H9 (cell line): ENCODE measurements around the gene VWA8. TPM values are rescaled to one million over a fixed set of nuclear protein-coding genes. Genes with fewer than 3 reads are reported as not detected.
"Not testable (repeated sequence)": the region's sequence is repeated elsewhere in the genome, so short reads cannot be mapped to it uniquely, and the experiment has no call there.

Source experiments
- DNase-seq: peaks from one replicate; pipeline ENCODE4 v3.0.0-alpha.2; 2017
- H2AFZ ChIP-seq: one replicate; pipeline ENCODE4 v1.6.1; 2013; ENCODE audit warnings: mild to moderate bottlenecking, low read length, control low read depth, moderate library complexity
- H2AK5ac ChIP-seq: 2 replicates; pipeline ENCODE4 v1.6.1; 2013; ENCODE audit warnings: low read length, control low read depth, mixed read lengths; ENCODE audit not compliant: insufficient read length
- H2BK120ac ChIP-seq: one replicate; pipeline ENCODE4 v1.6.1; 2013; ENCODE audit warnings: low read depth, mild to moderate bottlenecking, low read length, control low read depth, inconsistent platforms; ENCODE audit not compliant: poor library complexity, severe bottlenecking
- H2BK12ac ChIP-seq: 2 replicates; pipeline ENCODE4 v1.6.1; 2013; ENCODE audit warnings: low read length, control low read depth, mixed read lengths, low read depth; ENCODE audit not compliant: insufficient read length
- H2BK15ac ChIP-seq: 2 replicates; pipeline ENCODE4 v1.6.1; 2013; ENCODE audit warnings: low read depth, low read length, control low read depth
- H2BK20ac ChIP-seq: one replicate; pipeline ENCODE4 v1.6.1; 2013; ENCODE audit warnings: low read depth, mild to moderate bottlenecking, low read length, control low read depth, inconsistent platforms; ENCODE audit not compliant: poor library complexity, severe bottlenecking
- H2BK5ac ChIP-seq: 2 replicates; pipeline ENCODE4 v1.6.1; 2013; ENCODE audit warnings: low read length, control low read depth, mixed read lengths; ENCODE audit not compliant: insufficient read length
- H3K14ac ChIP-seq: 2 replicates; pipeline ENCODE4 v1.6.1; 2013; ENCODE audit warnings: low read length, control low read depth; ENCODE audit not compliant: insufficient read depth
- H3K18ac ChIP-seq: 2 replicates; pipeline ENCODE4 v1.6.1; 2013; ENCODE audit warnings: low read depth, mild to moderate bottlenecking, mixed read lengths, low read length, control low read depth; ENCODE audit not compliant: insufficient read length
- H3K23ac ChIP-seq: 2 replicates; pipeline ENCODE4 v1.6.1; 2013; ENCODE audit warnings: low read length, control low read depth, mixed read lengths, low read depth; ENCODE audit not compliant: insufficient read length
- H3K23me2 ChIP-seq: 2 replicates; pipeline ENCODE4 v1.6.1; 2013; ENCODE audit warnings: low read depth, mild to moderate bottlenecking, mixed read lengths, low read length, control low read depth; ENCODE audit not compliant: insufficient read length, poor library complexity, severe bottlenecking
- H3K27ac ChIP-seq: 2 replicates; pipeline ENCODE4 v1.5.1; 2013; ENCODE audit warnings: low read length, control low read depth, mixed read lengths, low read depth; ENCODE audit not compliant: insufficient read length
- H3K27me3 ChIP-seq: 2 replicates; pipeline ENCODE4 v1.6.1; 2013; ENCODE audit warnings: low read length, control low read depth, inconsistent platforms; ENCODE audit not compliant: insufficient read depth
- H3K4ac ChIP-seq: 2 replicates; pipeline ENCODE4 v1.6.1; 2013; ENCODE audit warnings: low read depth, mild to moderate bottlenecking, control low read depth, inconsistent platforms, low read length, moderate library complexity
- H3K4me1 ChIP-seq: 2 replicates; pipeline ENCODE4 v1.6.1; 2013; ENCODE audit warnings: low read length, control low read depth, inconsistent platforms; ENCODE audit not compliant: insufficient read depth
- H3K4me2 ChIP-seq: 2 replicates; pipeline ENCODE4 v1.6.1; 2013; ENCODE audit warnings: low read length, control low read depth, mixed read lengths; ENCODE audit not compliant: insufficient read length, insufficient read depth
- H3K56ac ChIP-seq: 2 replicates; pipeline ENCODE4 v1.6.1; 2013; ENCODE audit warnings: low read depth, mild to moderate bottlenecking, mixed read lengths, low read length, control low read depth; ENCODE audit not compliant: insufficient read length
- H3K79me1 ChIP-seq: 2 replicates; pipeline ENCODE4 v1.6.1; 2013; ENCODE audit warnings: low read depth, mild to moderate bottlenecking, moderate library complexity, low read length, control low read depth, inconsistent platforms; ENCODE audit not compliant: insufficient read depth, poor library complexity, severe bottlenecking
- H3K79me2 ChIP-seq: 2 replicates; pipeline ENCODE4 v1.6.1; 2013; ENCODE audit warnings: low read length, control low read depth, inconsistent platforms; ENCODE audit not compliant: insufficient read depth
- H3K9ac ChIP-seq: 2 replicates; pipeline ENCODE4 v1.6.1; 2013; ENCODE audit warnings: low read length, control low read depth, mixed read lengths; ENCODE audit not compliant: insufficient read length; ENCODE audit errors: extremely low read depth
- H3K9me3 ChIP-seq: one replicate; pipeline ENCODE4 v1.6.1; 2013; ENCODE audit warnings: low read depth, low read length, inconsistent platforms; ENCODE audit not compliant: control insufficient read depth
- H3T11ph ChIP-seq: one replicate; pipeline ENCODE4 v1.6.1; 2013; ENCODE audit warnings: mild to moderate bottlenecking, low read length, control low read depth, inconsistent platforms
- H4K20me1 ChIP-seq: one replicate; pipeline ENCODE4 v1.6.1; 2013; ENCODE audit not compliant: control insufficient read depth, insufficient read length, insufficient read depth
- H4K5ac ChIP-seq: 2 replicates; pipeline ENCODE4 v1.6.1; 2013; ENCODE audit warnings: low read depth, mild to moderate bottlenecking, mixed read lengths, low read length, control low read depth; ENCODE audit not compliant: insufficient read length
- H4K8ac ChIP-seq: replicated peaks from 2 replicates; pipeline ENCODE4 v1.6.1; 2013; ENCODE audit warnings: low read length, control low read depth, mixed read lengths, low read depth; ENCODE audit not compliant: insufficient read length
- H4K91ac ChIP-seq: 2 replicates; pipeline ENCODE4 v1.6.1; 2013; ENCODE audit warnings: low read depth, mild to moderate bottlenecking, moderate library complexity, mixed read lengths, low read length, control low read depth; ENCODE audit not compliant: insufficient read length
- H3K27ac Mint-ChIP-seq, 3 experiments: 2 replicates in 2 of 3; 3 replicates in 1 of 3; pipeline ENCODE4 v1.8.0; 2020 to 2021; ENCODE audit warnings: mixed read lengths in 3 of 3, mild to moderate bottlenecking in 1 of 3, moderate library complexity in 1 of 3
- H3K27me3 Mint-ChIP-seq: 2 replicates; pipeline ENCODE4 v1.8.0; 2021; ENCODE audit warnings: low read depth, mild to moderate bottlenecking, moderate library complexity, mixed read lengths
- H3K36me3 Mint-ChIP-seq, 3 experiments: 2 replicates in 2 of 3; 3 replicates in 1 of 3; pipeline ENCODE4 v1.8.0; 2020 to 2021; ENCODE audit warnings: low read depth in 3 of 3, mixed read lengths in 3 of 3; ENCODE audit not compliant: insufficient read depth in 1 of 3
- H3K4me1 Mint-ChIP-seq, 2 experiments: 2 replicates each; pipeline ENCODE4 v1.8.0; 2020; ENCODE audit warnings: mixed read lengths in 2 of 2
- H3K4me3 Mint-ChIP-seq, 2 experiments: 2 replicates in 1 of 2; 3 replicates in 1 of 2; pipeline ENCODE4 v1.8.0; 2020 to 2021; ENCODE audit warnings: mild to moderate bottlenecking in 2 of 2, mixed read lengths in 2 of 2, moderate library complexity in 1 of 2
- H3K9me3 Mint-ChIP-seq, 2 experiments: 2 replicates in 1 of 2; 3 replicates in 1 of 2; pipeline ENCODE4 v1.8.0; 2020; ENCODE audit warnings: mild to moderate bottlenecking in 2 of 2, mixed read lengths in 2 of 2, moderate library complexity in 1 of 2
- WGBS: extraction: QIAGEN DNeasy Blood & Tissue Kit; methylation state at CpG from one replicate; pipeline ENCODE4 v1.1.7; 2013; ENCODE audit warnings: missing lambda C conversion rate, low lambda C conversion rate, mixed read lengths; ENCODE audit not compliant: insufficient read length; ENCODE audit errors: extremely low coverage; 5-methylcytosine and 5-hydroxymethylcytosine counted together
- total RNA-seq: library from RNA; stranded (reverse); gene quantifications from 2 replicates; pipeline ENCODE4 v1.2.1, GENCODE V29; 2021
- TF ChIP-seq, protein P1 (sequence below): fragments of 200-600 bp; sonication (generic); conservative IDR thresholded peaks from 3 replicates; pipeline ENCODE4 v1.8.0; 2021; ENCODE audit warnings: antibody characterized with exemption, mild to moderate bottlenecking

The VWA8 gene
- total RNA-seq, 1 experiment from 2014 or later = 17.4 TPM

DNA sequence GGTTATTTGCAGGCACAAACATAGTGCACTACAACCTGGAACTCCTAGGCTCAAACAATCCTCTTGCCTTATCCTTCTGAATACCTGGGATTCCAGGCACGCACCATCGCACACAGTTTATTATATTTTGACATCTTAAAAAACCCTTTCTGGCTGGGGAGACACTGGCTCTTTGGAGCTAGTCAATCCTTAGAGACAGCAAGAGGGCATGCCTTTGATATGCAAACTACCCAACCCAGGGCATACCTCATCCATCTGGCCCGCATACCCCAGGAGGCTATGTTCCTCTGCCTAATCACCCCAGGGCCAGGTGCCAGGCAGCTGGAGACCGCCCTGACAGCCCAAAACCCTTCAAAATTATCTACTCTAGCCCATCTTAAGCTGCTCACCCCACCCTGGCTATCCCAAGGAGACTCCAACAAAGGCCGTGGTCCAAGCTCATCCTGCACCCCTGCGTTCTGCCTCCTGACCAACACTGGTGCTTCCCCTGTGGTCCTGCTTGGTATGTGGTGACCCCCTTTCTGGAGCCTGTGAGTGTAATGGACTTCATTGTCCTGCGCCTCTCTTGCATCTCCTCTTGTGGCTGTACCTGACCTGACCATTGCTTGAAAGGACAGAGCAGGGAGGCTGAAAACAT is 417.1 kb downstream of the VWA8 start:
- peaks cover 18 to 21% of the 10 kb centered on the region in 2 experiments for H3K9me3 Mint-ChIP-seq
- Histone ChIP-seq H2BK120ac (no peak overlapping the region), H4K91ac (no peak overlapping the region), H3K4me1 (0 out of 2 replicates have a peak, but pooled peaks cover 3% of the 10 kb centered on the region), H3K4ac (no peak overlapping the region), H3K79me1 (no peaks in the 10 kb centered on the region), H3K18ac (no peak overlapping the region), H3K14ac (no peak overlapping the region), H4K20me1 (no peaks in the 10 kb centered on the region), H2BK15ac (no peak overlapping the region), H4K8ac (no peak overlapping the region), H2BK12ac (no peak overlapping the region), H4K5ac (no peak overlapping the region), H3K23ac (no peak overlapping the region), H3K23me2 (no peaks in the 10 kb centered on the region), H3K56ac (no peak overlapping the region), H2BK20ac (no peak overlapping the region), H3K9me3 (peaks cover 4% of the 10 kb centered on the region), H3K4me2 (no peak overlapping the region), H2AFZ (no peak overlapping the region), H2AK5ac (no peak overlapping the region), H3T11ph (no peak overlapping the region), H3K79me2 (no peaks in the 10 kb centered on the region), H3K27me3 (no peaks in the 10 kb centered on the region), H3K9ac (no peak overlapping the region), H2BK5ac (no peak overlapping the region), H3K27ac (no peak overlapping the region)
- no peak for DNase-seq
- TF ChIP-seq, protein P1, sequence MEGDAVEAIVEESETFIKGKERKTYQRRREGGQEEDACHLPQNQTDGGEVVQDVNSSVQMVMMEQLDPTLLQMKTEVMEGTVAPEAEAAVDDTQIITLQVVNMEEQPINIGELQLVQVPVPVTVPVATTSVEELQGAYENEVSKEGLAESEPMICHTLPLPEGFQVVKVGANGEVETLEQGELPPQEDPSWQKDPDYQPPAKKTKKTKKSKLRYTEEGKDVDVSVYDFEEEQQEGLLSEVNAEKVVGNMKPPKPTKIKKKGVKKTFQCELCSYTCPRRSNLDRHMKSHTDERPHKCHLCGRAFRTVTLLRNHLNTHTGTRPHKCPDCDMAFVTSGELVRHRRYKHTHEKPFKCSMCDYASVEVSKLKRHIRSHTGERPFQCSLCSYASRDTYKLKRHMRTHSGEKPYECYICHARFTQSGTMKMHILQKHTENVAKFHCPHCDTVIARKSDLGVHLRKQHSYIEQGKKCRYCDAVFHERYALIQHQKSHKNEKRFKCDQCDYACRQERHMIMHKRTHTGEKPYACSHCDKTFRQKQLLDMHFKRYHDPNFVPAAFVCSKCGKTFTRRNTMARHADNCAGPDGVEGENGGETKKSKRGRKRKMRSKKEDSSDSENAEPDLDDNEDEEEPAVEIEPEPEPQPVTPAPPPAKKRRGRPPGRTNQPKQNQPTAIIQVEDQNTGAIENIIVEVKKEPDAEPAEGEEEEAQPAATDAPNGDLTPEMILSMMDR = no peak
- H3K4me3 Mint-ChIP-seq = no peak overlapping the region
- WGBS = no CpG with 5 or more reads among the region's 7 CpGs
- peaks cover 0 to 18% (median 4%) of the 10 kb centered on the region in 3 experiments; a peak in 5 of 7 replicates for H3K36me3 Mint-ChIP-seq
- peaks cover 12 to 15% of the 10 kb centered on the region in 2 experiments for H3K4me1 Mint-ChIP-seq
- peak overlapping the region in 1 of 3 experiments; percentile 45; a peak in 1 of 7 replicates for H3K27ac Mint-ChIP-seq
- H3K27me3 Mint-ChIP-seq = peaks cover 10% of the 10 kb centered on the region

DNA sequence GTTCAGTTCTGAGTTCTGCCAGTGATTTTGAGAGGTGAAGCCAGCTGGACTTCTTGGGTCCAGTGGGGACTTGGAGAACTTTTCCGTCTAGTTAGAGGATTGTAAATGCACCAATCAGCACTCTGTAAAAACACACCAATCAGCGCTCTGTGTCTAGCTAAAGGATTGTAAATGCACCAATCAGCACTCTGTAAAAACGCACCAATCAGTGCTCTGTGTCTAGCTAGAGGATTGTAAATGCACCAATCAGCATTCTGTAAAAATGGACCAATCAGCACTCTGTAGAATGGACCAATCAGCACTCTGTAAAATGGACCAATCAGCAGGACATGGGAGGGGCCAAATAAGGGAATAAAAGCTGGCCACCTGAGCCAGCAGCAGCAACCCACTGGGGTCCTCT is 418.1 kb downstream of the VWA8 start:
- not testable (repeated sequence) for H2AK5ac ChIP-seq, H3K27me3 ChIP-seq, H3K23ac ChIP-seq, H2BK15ac ChIP-seq, H4K20me1 ChIP-seq, H3K27ac ChIP-seq, H3K23me2 ChIP-seq, H4K91ac ChIP-seq, H3K4ac ChIP-seq, H3K4me2 ChIP-seq, H3K79me2 ChIP-seq, H3K56ac ChIP-seq, H2BK5ac ChIP-seq, H2BK12ac ChIP-seq, H2AFZ ChIP-seq, H3T11ph ChIP-seq, H2BK20ac ChIP-seq, H3K27ac Mint-ChIP-seq, H3K14ac ChIP-seq, H4K5ac ChIP-seq, H3K9me3 ChIP-seq, H2BK120ac ChIP-seq, H3K4me1 ChIP-seq, H3K4me3 Mint-ChIP-seq, H3K18ac ChIP-seq, DNase-seq, H3K79me1 ChIP-seq, H4K8ac ChIP-seq, H3K9ac ChIP-seq
- Mint-ChIP-seq H3K36me3 (peaks cover 0 to 18% (median 4%) of the 10 kb centered on the region in 3 experiments; a peak in 5 of 7 replicates), H3K27me3 (peaks cover 13% of the 10 kb centered on the region), H3K4me1 (peaks cover 12 to 13% of the 10 kb centered on the region in 2 experiments), H3K9me3 (peaks cover 18 to 21% of the 10 kb centered on the region in 2 experiments)
- WGBS = no CpG with 5 or more reads among the region's 3 CpGs
